Loucy (cell line): Measurements from ENCODE around the gene TMEM38A.

Experiments used
- H2AFZ ChIP-seq: fragments of 200-600 bp; sonication (generic); 2 replicates; pipeline ENCODE4 v1.6.0; 2016; ENCODE audit warnings: antibody characterized with exemption, mild to moderate bottlenecking, low read length, moderate library complexity
- H3F3A ChIP-seq: fragments of 200-600 bp; 2 replicates; pipeline ENCODE4 v1.6.0; 2016; ENCODE audit warnings: antibody characterized with exemption, low read depth, mild to moderate bottlenecking
- H3K27me3 ChIP-seq: fragments of 200-600 bp; sonication (generic); 2 replicates; pipeline ENCODE4 v1.6.1; 2014; ENCODE audit warnings: low read length, mild to moderate bottlenecking; ENCODE audit not compliant: insufficient read depth, poor library complexity, severe bottlenecking
- H3K36me3 ChIP-seq: fragments of 200-600 bp; sonication (generic); 2 replicates; pipeline ENCODE4 v1.6.1; 2016; ENCODE audit warnings: low read length; ENCODE audit not compliant: insufficient read depth
- H3K4me1 ChIP-seq: fragments of 200-600 bp; sonication (generic); 2 replicates; pipeline ENCODE4 v1.5.1; 2014; ENCODE audit warnings: low read length, mild to moderate bottlenecking; ENCODE audit not compliant: insufficient read depth, poor library complexity, severe bottlenecking
- H3K4me2 ChIP-seq: fragments of 200-600 bp; sonication (generic); 2 replicates; pipeline ENCODE4 v1.6.0; 2014; ENCODE audit warnings: antibody characterized with exemption, low read length, low read depth, mild to moderate bottlenecking; ENCODE audit not compliant: poor library complexity, severe bottlenecking
- H3K4me3 ChIP-seq: fragments of 200-600 bp; sonication (generic); 2 replicates; pipeline ENCODE4 v1.5.1; 2014; ENCODE audit warnings: low read length, mild to moderate bottlenecking, mixed read lengths; ENCODE audit not compliant: poor library complexity, severe bottlenecking
- H3K79me2 ChIP-seq: fragments of 200-600 bp; sonication (generic); 2 replicates; pipeline ENCODE4 v1.6.1; 2014; ENCODE audit warnings: low read length; ENCODE audit not compliant: insufficient read depth
- H3K9ac ChIP-seq: fragments of 200-600 bp; sonication (generic); 2 replicates; pipeline ENCODE4 v1.6.0; 2014; ENCODE audit warnings: mild to moderate bottlenecking, low read depth, low read length, moderate library complexity; ENCODE audit not compliant: poor library complexity, severe bottlenecking
- H3K9me2 ChIP-seq: fragments of 200-600 bp; sonication (generic); replicated peaks from 2 replicates; pipeline ENCODE4 v1.6.1; 2016; ENCODE audit warnings: low read depth, low read length, mixed read lengths
- H3K9me3 ChIP-seq: fragments of 200-600 bp; sonication (generic); 2 replicates; pipeline ENCODE4 v1.6.1; 2014; ENCODE audit warnings: mild to moderate bottlenecking, antibody characterized with exemption, low read length, low read depth; ENCODE audit not compliant: insufficient read depth
- H4K20me1 ChIP-seq: fragments of 200-600 bp; sonication (generic); 2 replicates; pipeline ENCODE4 v1.6.0; 2014; ENCODE audit warnings: antibody characterized with exemption, low read length, mild to moderate bottlenecking; ENCODE audit not compliant: insufficient read depth, poor library complexity, severe bottlenecking
- CTCF ChIP-seq: fragments of 200-600 bp; sonication (generic); conservative IDR thresholded peaks from 2 replicates; pipeline ENCODE4 v1.5.1; 2014; ENCODE audit warnings: mild to moderate bottlenecking, antibody characterized with exemption, low read length
- EZH2phosphoT487 ChIP-seq: fragments of 200-600 bp; IDR thresholded peaks from 2 replicates; pipeline ENCODE4 v1.6.1; 2018; ENCODE audit warnings: antibody characterized with exemption, mild to moderate bottlenecking, moderate library complexity, borderline replicate concordance

Gene TMEM38A

GRCh38 chr19:16657384-16657783 is 3.6 kb upstream of the TMEM38A start:
- no peaks in the 10 kb centered on the region for H3K9me2 ChIP-seq
- peaks cover 24% of the 10 kb centered on the region for H4K20me1 ChIP-seq
- no peak overlapping the region for H3K9ac ChIP-seq
- H3K27me3 ChIP-seq, result no peaks in the 10 kb centered on the region
- peaks cover 37% of the 10 kb centered on the region for H3K4me1 ChIP-seq
- no peak for TF ChIP-seq CTCF
- TF ChIP-seq EZH2phosphoT487, result no peak
- H3K79me2 ChIP-seq, result peaks cover 35% of the 10 kb centered on the region
- no peaks in the 10 kb centered on the region for H3K9me3 ChIP-seq
- H2AFZ ChIP-seq, result no peak overlapping the region
- no peak overlapping the region for H3K4me3 ChIP-seq
- peaks cover 35% of the 10 kb centered on the region; the same call in 1 of the 2 replicates for H3K36me3 ChIP-seq
- no peak overlapping the region for H3K4me2 ChIP-seq
- H3F3A ChIP-seq, result no peaks in the 10 kb centered on the region

DNA sequence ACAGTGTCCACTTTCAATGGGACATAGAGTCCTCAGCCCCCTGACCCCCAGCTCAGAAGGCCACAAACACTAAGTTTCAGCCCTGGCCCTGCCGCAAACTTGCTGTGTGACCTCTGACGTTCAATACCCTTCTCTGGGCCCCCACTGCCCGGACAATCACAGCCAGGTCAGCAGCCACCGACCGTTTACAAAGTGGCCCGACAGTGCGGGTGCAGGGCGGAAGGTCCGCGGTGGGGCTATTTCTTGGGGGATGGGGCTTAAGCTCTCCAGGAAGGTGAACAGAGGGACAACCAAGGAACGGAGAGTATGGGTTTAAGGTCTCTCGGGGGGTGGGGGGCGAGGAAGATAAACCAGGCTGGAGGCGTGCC is 1.5 kb upstream of the TMEM38A start:
- Histone ChIP-seq H3K79me2 (peaks cover 35% of the 10 kb centered on the region), H3K4me1 (peaks cover 46% of the 10 kb centered on the region), H3K27me3 (no peaks in the 10 kb centered on the region), H3K4me2 (peak overlapping the region; percentile 98), H4K20me1 (peaks cover 24% of the 10 kb centered on the region), H3F3A (no peaks in the 10 kb centered on the region), H3K9me2 (no peaks in the 10 kb centered on the region), H2AFZ (no peak overlapping the region), H3K9ac (peak overlapping the region; percentile 82), H3K4me3 (peak overlapping the region; percentile 95), H3K9me3 (no peaks in the 10 kb centered on the region), H3K36me3 (peaks cover 17% of the 10 kb centered on the region; the same call in 1 of the 2 replicates)
- no peak for TF ChIP-seq CTCF
- no peak for TF ChIP-seq EZH2phosphoT487

DNA sequence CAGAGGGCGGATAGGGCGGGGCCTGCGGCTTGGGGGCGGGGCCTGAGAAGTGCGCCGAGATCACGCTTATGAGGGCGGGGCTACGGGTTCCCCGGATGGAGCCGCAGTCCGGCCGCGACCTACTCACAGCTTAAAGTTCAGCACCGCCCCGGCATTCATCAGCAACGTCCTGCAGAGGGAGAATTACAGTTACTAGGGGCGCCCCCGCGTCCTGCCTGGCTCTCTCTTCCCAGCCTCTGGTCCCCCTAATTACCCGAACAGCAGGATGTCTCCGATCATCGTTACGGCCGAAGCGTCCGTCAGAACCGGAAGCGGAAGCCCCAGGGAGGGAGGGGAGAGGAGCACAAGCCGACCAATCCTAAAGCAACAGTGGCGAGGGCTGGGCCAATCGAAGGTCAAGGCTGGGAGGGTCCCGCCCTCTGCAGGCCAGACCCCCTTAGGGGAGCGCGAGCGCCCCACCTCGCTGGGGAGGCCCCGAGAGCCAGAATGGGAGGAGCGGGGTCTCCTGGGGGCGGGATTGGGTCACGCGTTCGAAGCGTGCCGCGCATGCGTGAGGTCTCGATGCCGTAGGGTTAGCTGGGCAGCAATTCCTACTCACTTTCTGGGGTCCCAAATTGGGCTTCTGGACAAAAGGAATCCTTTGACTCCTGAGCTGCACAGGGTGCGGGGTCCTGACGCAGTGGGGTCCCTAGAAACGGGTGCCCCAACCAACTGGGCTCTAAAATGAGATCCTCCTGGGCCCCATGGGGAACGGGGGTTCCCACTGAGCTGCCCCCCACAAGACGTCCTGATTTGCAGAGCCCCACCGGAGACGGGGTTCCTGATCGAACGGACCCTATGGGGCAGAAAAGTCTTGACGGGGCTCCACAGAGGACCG is 869 bp upstream of the TMEM38A start, which contains the start of gene SMIM7:
SMIM7 (minus strand) TSS at position 313 of the 877 bp plus-strand sequence; CDS start at position 279, 34 bp downstream.
- Histone ChIP-seq H3K9me2 (no peaks in the 10 kb centered on the region), H3K79me2 (peaks cover 35% of the 10 kb centered on the region), H3K4me1 (peaks cover 46% of the 10 kb centered on the region), H3K4me2 (peak within 1 kb of the TSS; percentile 100), H2AFZ (peak within 1 kb of the TSS; percentile 97), H3K9ac (peak within 1 kb of the TSS; percentile 82), H3K36me3 (peaks cover 14% of the 10 kb centered on the region; the same call in 1 of the 2 replicates), H3F3A (no peaks in the 10 kb centered on the region), H3K27me3 (no peaks in the 10 kb centered on the region), H3K4me3 (peak within 1 kb of the TSS; percentile 95), H4K20me1 (peaks cover 24% of the 10 kb centered on the region), H3K9me3 (no peaks in the 10 kb centered on the region)
- no peak for TF ChIP-seq EZH2phosphoT487
- TF ChIP-seq CTCF, result peak; percentile 47
